ENCODE data around the gene SUSD6. TPM values are rescaled to one million over a fixed set of nuclear protein-coding genes. Genes with fewer than 3 reads are reported as not detected.
A peak's percentile ranks its signal among the peaks of the same experiment; 100 is the strongest.
"Not testable (repeated sequence)": the region's sequence is repeated elsewhere in the genome, so short reads cannot be mapped to it uniquely, and the experiment has no call there.

Gene SUSD6
- total RNA-seq, 1 donor from 2014 or later, result 26.9 TPM

DNA sequence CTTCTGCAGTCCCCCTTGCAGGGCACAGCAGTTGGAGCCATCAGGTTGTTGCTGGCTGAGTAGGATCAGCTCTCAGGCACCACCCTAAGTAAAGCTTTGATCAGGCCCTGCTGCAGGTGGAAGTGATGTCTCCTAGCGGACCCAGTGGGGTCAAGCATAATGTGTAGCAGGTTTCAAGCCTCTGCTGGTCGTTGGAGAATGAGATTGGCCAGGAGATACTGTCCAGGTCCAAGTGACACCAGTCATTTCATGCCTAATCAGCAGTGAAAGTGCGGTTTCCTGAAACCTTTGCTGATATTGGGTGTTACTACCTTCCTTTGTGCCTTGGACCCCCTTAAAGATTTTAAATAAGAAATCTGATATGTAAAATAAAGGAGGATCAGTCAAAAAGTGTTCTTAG lies 72.6 kb downstream of the SUSD6 start:
- intact Hi-C loops (cut with DNase I), result no loop called here

GRCh38 chr14:69684461-69685217 lies 73.2 kb downstream of the SUSD6 start:
- no peak for DNase-seq (ENCODE audit: low spot score)
- intact Hi-C loops (cut with DNase I), result no loop called here

More for the DNA sequence above, 72.6 kb downstream of the SUSD6 start:
- no peak for DNase-seq (ENCODE audit: low spot score)

DNA sequence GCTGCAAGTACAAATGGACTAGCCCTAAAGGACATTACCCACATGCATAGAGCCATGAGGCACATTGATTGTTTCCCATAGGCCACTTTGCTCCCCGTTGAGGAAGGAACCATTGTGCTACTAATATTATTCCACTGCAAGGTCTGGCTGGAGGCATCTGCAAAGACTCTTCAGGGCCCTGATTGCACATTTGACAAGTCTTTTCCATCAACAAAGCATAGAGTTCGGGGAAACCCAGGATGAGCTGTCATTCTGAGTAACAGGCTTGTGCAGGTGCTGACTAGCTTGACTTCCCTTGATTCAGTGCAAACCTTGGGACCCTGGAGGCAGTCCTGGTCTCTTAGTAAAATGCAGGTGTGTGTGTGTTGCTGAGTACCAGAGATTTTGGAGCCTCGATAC lies 73.8 kb downstream of the SUSD6 start:
- intact Hi-C loops (cut with DNase I), result no loop called here
- no peak for DNase-seq (ENCODE audit: low spot score)

DNA sequence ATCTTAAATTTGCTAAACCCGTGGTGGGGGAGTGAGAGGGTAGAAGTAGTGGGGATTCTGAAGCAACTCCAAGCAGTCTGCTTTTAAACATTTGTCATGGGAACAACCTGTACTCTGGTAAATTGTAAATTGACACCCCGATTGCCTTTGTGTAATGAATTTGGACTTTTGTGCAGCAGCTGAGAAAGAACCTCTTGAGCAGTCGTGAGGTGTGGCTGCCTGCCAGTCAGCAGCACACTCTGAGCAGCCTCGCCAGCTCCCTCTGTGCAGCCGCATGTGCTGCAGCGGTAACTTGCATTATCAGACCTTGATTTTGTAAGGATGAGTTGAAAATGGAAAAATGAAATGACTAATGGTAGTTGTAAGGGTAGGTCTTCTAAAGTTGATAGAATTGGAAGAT lies 74.3 kb downstream of the SUSD6 start:
- no peak for DNase-seq (ENCODE audit: low spot score)
- intact Hi-C loops (cut with DNase I), result no loop called here

DNA sequence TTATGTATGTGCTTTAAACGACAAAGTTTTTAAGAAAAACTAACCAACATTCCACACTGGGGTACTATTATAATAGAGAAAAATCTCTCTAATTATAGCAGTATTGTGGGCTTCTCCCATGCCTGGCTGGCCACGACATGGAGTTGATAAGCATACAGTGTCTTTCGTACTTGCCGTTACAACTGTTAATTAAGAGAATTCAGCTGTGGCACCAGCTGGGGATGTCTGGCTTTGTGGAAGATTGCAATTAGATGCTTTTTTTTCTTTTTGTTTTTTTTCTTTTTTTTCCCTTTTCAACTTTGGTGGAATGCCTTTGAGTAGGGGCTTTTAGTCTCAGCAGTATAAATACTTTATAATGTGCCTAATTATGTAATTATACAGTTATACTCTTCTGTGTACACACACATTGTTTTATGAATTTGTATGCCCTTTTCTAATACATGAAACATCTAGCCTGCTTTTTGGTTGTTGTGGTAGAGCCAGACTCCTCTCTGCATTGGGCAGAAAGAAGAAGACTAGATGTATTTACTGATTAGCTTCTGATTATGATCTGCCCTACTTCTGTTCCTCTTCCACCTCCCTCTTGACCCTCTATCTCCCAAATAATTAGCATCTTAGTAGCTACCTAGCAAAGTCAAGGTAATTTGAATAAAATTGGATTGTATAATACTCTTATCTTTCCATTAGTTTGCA lies 76.4 kb downstream of the SUSD6 start:
- no peak for DNase-seq (ENCODE audit: low spot score)
- intact Hi-C loops (cut with DNase I), result no loop called here

DNA sequence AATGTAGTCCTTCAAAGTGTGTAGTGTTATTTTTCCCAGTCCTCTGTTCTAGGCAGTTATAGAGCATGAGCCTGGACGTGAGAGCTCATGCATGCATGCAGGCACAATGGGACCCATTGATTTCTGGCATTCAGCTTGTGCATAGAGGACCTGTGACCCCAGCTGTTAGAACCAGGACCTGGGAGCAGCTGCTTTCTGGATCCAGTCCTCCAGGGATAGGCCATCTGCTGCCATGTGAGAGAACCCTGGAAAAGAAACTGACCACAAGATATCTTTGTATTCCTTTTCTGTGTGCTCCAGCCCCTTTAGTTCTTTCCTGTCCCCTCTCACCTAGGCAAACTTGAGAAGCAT lies 76.9 kb downstream of the SUSD6 start:
- intact Hi-C loops (cut with DNase I), result no loop called here

DNA sequence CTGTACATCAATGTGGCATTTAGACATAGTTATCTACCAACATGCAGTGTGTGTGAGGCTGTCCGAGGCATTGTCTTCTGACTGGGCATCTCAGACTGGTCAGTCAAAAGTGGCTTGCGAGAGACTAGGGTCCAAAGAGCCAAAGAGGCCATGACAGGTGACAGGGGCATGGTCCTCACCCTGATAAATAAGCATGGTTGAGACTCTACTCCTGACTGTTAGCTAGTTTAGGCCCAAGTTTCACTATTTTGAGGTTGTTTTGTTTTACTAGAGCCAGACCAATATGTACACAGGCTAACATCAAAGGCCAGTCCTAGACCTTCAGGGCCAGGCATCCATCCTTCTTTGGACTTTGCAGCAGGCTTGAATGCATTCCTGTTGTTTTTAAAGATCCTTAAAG lies 78.6 kb downstream of the SUSD6 start:
- no peak for DNase-seq (ENCODE audit: low spot score)
- intact Hi-C loops (cut with DNase I), result no loop called here

More for the DNA sequence above, 76.9 kb downstream of the SUSD6 start:
- DNase-seq (ENCODE audit: low spot score), result no peak

DNA sequence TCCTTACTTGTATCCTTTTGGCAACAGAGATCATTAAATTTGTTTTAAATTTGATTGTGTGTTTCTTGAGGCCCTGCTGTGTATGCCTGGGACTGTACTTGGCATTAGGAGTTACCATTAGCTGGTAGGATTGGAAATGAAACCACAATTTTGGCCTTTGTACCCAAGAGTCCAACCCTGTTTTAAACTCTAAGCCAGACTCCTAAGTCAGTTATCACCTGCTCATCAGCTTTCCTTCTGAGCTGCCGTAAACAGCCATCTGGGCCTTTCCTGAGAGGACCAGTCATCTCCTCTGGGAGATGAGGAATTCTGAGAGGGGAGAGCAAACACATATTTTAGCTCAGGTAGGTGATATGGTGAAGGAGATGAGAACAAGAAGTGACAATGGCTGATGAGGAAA lies 81.2 kb downstream of the SUSD6 start:
- intact Hi-C loops (cut with DNase I), result no loop called here
- DNase-seq (ENCODE audit: low spot score), result no peak

GRCh38 chr14:69693145-69693544 lies 81.7 kb downstream of the SUSD6 start:
- DNase-seq (ENCODE audit: low spot score), result no peak
- intact Hi-C loops (cut with DNase I), result no loop called here

- intact Hi-C loops (cut with DNase I), result no loop called here
- DNase-seq (ENCODE audit: low spot score), result no peak
Observed at GRCh38 chr14:69693801-69694729, 82.7 kb downstream of the SUSD6 start.

DNA sequence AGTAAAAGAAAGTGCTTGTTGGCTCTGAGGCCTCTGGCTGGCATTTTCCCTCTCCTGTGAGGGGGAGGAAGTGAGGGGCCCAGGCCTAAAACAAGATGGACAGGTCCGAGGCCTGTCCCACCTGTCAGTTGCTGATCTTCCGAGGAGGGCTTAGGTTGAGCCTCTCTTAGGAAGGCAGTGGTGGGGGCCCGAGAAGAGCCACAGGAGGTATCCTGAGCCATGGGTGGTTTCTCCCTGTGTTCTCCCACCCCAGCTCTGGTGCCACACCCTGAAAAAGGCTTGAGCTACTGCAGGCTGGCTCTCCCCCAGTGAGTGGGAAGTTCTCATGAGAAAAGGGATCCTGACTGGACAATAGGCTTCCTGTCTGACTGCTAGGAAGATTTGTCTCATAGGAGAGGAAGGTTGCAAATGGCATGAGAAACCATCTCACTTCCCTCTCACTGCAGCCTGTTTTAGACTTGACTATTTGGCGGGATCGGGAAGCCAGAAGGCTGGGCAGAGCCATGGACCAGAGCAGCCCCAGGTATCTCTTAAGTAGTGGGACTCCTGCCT lies 83.4 kb downstream of the SUSD6 start:
- intact Hi-C loops (cut with DNase I), result no loop called here
- no peak for DNase-seq (ENCODE audit: low spot score)

- intact Hi-C loops (cut with DNase I), result no loop called here
- DNase-seq (ENCODE audit: low spot score), result peak; percentile 83
Observed at GRCh38 chr14:69695322-69696203, 84.2 kb downstream of the SUSD6 start.

DNA sequence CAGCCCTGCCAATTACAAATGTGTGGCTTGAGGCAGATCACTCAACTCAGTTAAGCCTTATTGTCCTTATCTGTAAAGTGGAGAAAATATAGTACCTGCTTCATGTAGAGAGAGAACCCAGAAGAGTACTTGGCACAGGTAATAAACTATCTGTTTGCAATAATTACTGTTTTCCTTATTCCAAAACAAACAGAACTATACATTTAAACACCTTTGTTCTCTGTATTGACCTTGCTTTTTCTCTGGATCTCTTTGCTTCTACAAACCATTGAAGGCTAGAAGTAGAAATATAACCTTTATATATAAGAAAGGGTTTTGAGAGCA lies 84.8 kb downstream of the SUSD6 start:
- intact Hi-C loops (cut with DNase I), result no loop called here
- DNase-seq (ENCODE audit: low spot score), result no peak

- no peak for DNase-seq (ENCODE audit: low spot score)
- intact Hi-C loops (cut with DNase I), result no loop called here
Observed at GRCh38 chr14:69696633-69697557, 85.5 kb downstream of the SUSD6 start.

DNA sequence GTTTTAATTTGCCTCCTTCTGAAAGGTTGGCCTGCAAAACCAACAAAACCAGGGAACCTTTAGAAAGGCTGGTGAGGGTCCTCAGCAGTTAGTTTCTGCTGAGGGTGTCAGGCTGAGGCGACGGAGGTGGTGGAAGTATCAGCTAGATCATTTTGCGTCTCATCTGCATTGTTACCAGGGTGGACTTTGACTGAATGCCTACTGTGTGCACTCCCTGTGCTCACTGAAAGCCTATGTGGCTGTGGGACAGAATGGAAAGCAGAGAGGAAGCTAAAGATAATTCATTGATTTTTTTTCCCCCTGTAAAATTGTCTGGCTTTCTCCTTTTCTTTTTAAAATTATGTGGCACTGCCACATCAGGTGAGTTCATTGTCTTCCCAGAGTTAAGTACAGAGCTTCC lies 87.2 kb downstream of the SUSD6 start:
- intact Hi-C loops (cut with DNase I), result no loop called here
- DNase-seq (ENCODE audit: low spot score), result no peak

DNA sequence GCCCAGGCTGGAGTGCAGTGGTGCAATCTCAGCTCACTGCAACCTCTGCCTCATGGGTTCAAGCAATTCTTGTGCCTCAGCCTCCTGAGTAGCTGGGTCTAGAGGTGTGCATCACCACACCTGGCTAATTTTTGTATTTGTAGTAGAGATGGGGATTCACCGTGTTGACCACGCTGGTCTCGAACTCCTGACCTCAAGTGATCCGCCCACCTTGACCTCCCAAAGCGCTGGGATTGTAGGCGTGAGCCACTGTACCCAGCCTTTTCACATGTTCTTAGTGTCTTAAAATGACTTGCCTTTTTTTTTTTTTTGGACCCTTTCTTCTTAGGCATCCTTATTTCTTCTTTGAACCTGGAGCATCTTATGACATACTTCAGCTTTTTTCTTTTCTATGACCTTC lies 87.8 kb downstream of the SUSD6 start:
- intact Hi-C loops (cut with DNase I); DNase-seq (ENCODE audit: low spot score): not testable (repeated sequence)

DNA sequence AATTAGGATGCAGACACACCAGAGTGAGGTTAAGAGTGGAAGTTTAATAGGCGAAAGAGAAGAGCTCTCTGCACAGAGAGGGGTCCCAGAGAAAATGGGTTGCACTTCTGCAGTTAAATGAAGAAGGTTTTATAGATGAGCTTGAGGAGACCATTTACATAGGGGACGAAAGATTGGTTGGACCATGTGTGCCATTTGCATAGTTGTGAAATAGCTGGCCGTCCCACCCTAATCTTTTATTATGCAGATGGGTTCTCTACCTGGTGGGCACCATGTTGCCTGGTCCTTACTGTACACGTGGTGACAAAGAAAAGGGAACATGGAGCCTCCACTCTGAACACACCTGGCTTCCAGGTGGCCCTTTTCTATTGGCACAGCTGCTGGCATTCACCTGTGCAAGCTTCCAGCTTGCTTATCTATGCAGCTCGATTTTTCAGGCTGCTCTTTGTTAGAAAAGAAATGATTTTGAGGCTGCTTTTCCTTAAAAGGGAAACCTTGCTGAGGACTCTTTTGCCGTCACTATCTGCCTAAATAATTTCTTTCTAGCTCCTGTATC lies 88.4 kb downstream of the SUSD6 start:
- intact Hi-C loops (cut with DNase I), result loop anchor here (10.0 kb wide), 1 partner anchor 65 kb away; the partner anchor contains the start of gene SRSF5
- no peak for DNase-seq (ENCODE audit: low spot score)

GRCh38 chr14:69700575-69700974 lies 89.2 kb downstream of the SUSD6 start:
- intact Hi-C loops (cut with DNase I), result loop anchor here (10.0 kb wide), 1 partner anchor 64 kb away; the partner anchor contains the start of gene SRSF5

More at GRCh38 chr14:69700575-69700974, 89.2 kb downstream of the SUSD6 start:
- no peak for DNase-seq (ENCODE audit: low spot score)

Data from cardiac septum (tissue), 1 donor.